Neural progenitor cell (in vitro differentiated cells): ENCODE measurements around the gene PATE4. TPM values are rescaled to one million over a fixed set of nuclear protein-coding genes. Genes with fewer than 3 reads are reported as not detected.
A peak's percentile ranks its signal among the peaks of the same experiment; 100 is the strongest.

ENCODE experiments used
- DNase-seq: peaks from one replicate; pipeline ENCODE4 v3.0.0-alpha.2; 2016; ENCODE audit warnings: low spot score
- H2AFZ ChIP-seq: fragments of 200-600 bp; sonication (generic); replicated peaks from 2 replicates; pipeline ENCODE4 v1.6.1; 2016; ENCODE audit warnings: antibody characterized with exemption
- H3F3A ChIP-seq: fragments of 200-600 bp; sonication (generic); 2 replicates; pipeline ENCODE4 v1.6.1; 2016; ENCODE audit warnings: antibody characterized with exemption, low read depth
- H3K27ac ChIP-seq: fragments of 200-600 bp; sonication (generic); 2 replicates; pipeline ENCODE4 v1.5.1; 2016; ENCODE audit warnings: mild to moderate bottlenecking
- H3K27me3 ChIP-seq: fragments of 200-600 bp; sonication (generic); 2 replicates; pipeline ENCODE4 v1.6.1; 2016; ENCODE audit warnings: mild to moderate bottlenecking, moderate library complexity
- H3K36me3 ChIP-seq: fragments of 200-600 bp; sonication (generic); 2 replicates; pipeline ENCODE4 v1.5.1; 2016
- H3K4me1 ChIP-seq: fragments of 200-600 bp; sonication (generic); 2 replicates; pipeline ENCODE4 v1.6.1; 2016; ENCODE audit warnings: mixed run types
- H3K4me2 ChIP-seq: fragments of 200-600 bp; sonication (generic); 2 replicates; pipeline ENCODE4 v1.6.1; 2016
- H3K4me3 ChIP-seq: fragments of 200-600 bp; sonication (generic); 2 replicates; pipeline ENCODE4 v1.5.1; 2016
- H3K79me2 ChIP-seq: fragments of 200-600 bp; sonication (generic); 2 replicates; pipeline ENCODE4 v1.6.1; 2016; ENCODE audit warnings: low read depth
- H3K9ac ChIP-seq: fragments of 200-600 bp; sonication (generic); 2 replicates; pipeline ENCODE4 v1.6.1; 2016
- H3K9me3 ChIP-seq: fragments of 200-600 bp; sonication (generic); 2 replicates; pipeline ENCODE4 v1.5.1; 2016; ENCODE audit warnings: low read depth
- H4K20me1 ChIP-seq: fragments of 200-600 bp; sonication (generic); 2 replicates; pipeline ENCODE4 v1.6.1; 2016; ENCODE audit warnings: low read depth
- H3K27ac Mint-ChIP-seq: 3 replicates; pipeline ENCODE4 v1.8.0; 2021; ENCODE audit warnings: mixed read lengths
- H3K27me3 Mint-ChIP-seq: 2 replicates; pipeline ENCODE4 v1.8.0; 2022; ENCODE audit warnings: low read depth, mild to moderate bottlenecking, inconsistent platforms, moderate library complexity, mixed read lengths; ENCODE audit not compliant: insufficient read depth
- H3K36me3 Mint-ChIP-seq: 3 replicates; pipeline ENCODE4 v1.8.0; 2021; ENCODE audit warnings: mixed read lengths
- H3K4me1 Mint-ChIP-seq: 3 replicates; pipeline ENCODE4 v1.8.0; 2021; ENCODE audit warnings: mixed read lengths
- H3K4me3 Mint-ChIP-seq: 3 replicates; pipeline ENCODE4 v1.8.0; 2021; ENCODE audit warnings: mild to moderate bottlenecking, moderate library complexity, mixed read lengths
- H3K9me3 Mint-ChIP-seq: 3 replicates; pipeline ENCODE4 v1.8.0; 2020; ENCODE audit warnings: mixed read lengths
- CTCF ChIP-seq: fragments of 200-600 bp; sonication (generic); IDR thresholded peaks from 2 replicates; pipeline ENCODE4 v1.5.1; 2017; ENCODE audit warnings: antibody characterized with exemption, mild to moderate bottlenecking
- EZH2 ChIP-seq: fragments of 200-600 bp; sonication (generic); IDR thresholded peaks from 2 replicates; pipeline ENCODE4 v1.6.1; 2017; ENCODE audit warnings: antibody characterized with exemption, mild to moderate bottlenecking, moderate library complexity
- EZH2phosphoT487 ChIP-seq: fragments of 200-600 bp; sonication (generic); IDR thresholded peaks from 2 replicates; pipeline ENCODE4 v1.6.1; 2017; ENCODE audit warnings: antibody characterized with exemption
- total RNA-seq: library from RNA; depleted of rRNA; stranded (reverse); fragments of >200 nt; gene quantifications from 2 replicates; pipeline ENCODE4 v1.2.3, GENCODE V29; 2015; ENCODE audit warnings: low replicate concordance

The PATE4 gene
- total RNA-seq, 1 donor from 2014 or later, result not detected

GRCh38 chr11:125871391-125872137 lies 38.4 kb downstream of the PATE4 start:
- H3K9me3 ChIP-seq, result no peaks in the 10 kb centered on the region
- peak; percentile 78 for DNase-seq
- H3K27me3 Mint-ChIP-seq, result peaks cover 4% of the 10 kb centered on the region
- no peak overlapping the region for H3K4me3 ChIP-seq
- TF ChIP-seq EZH2 (no peak), CTCF (peak; percentile 75), EZH2phosphoT487 (no peak)
- no peak overlapping the region for H3K27ac Mint-ChIP-seq
- no peak overlapping the region for H3K4me3 Mint-ChIP-seq
- H3K27ac ChIP-seq, result no peak overlapping the region
- no peak overlapping the region for H3K4me2 ChIP-seq
- no peaks in the 10 kb centered on the region for H3K27me3 ChIP-seq
- H3F3A ChIP-seq, result no peaks in the 10 kb centered on the region
- H3K4me1 Mint-ChIP-seq, result peaks cover 2% of the 10 kb centered on the region
- no peaks in the 10 kb centered on the region for H3K9me3 Mint-ChIP-seq
- H2AFZ ChIP-seq, result no peak overlapping the region
- H3K4me1 ChIP-seq, result peaks cover 8% of the 10 kb centered on the region
- no peaks in the 10 kb centered on the region for H3K79me2 ChIP-seq
- H4K20me1 ChIP-seq, result no peaks in the 10 kb centered on the region
- no peaks in the 10 kb centered on the region for H3K36me3 Mint-ChIP-seq
- H3K36me3 ChIP-seq, result no peaks in the 10 kb centered on the region
- H3K9ac ChIP-seq, result no peak overlapping the region

- TF ChIP-seq EZH2phosphoT487 (no peak), EZH2 (no peak), CTCF (no peak)
- no peak overlapping the region for H3K4me3 Mint-ChIP-seq
- H3K9me3 Mint-ChIP-seq, result no peaks in the 10 kb centered on the region
Observed at GRCh38 chr11:125872138-125872491, 39.0 kb downstream of the PATE4 start.

GRCh38 chr11:125873881-125874555 lies 40.9 kb downstream of the PATE4 start:
- Histone ChIP-seq H3K4me2 (peak overlapping the region; percentile 65), H3F3A (no peaks in the 10 kb centered on the region), H3K36me3 (no peaks in the 10 kb centered on the region), H3K9me3 (no peaks in the 10 kb centered on the region), H3K79me2 (no peaks in the 10 kb centered on the region), H3K4me3 (peak overlapping the region; percentile 33), H2AFZ (peak overlapping the region; percentile 35), H3K27ac (no peak overlapping the region), H4K20me1 (no peaks in the 10 kb centered on the region), H3K4me1 (peaks cover under 1% of the 10 kb centered on the region), H3K27me3 (peaks cover 7% of the 10 kb centered on the region), H3K9ac (no peak overlapping the region)
- Mint-ChIP-seq H3K4me3 (no peak overlapping the region), H3K9me3 (no peaks in the 10 kb centered on the region), H3K27me3 (peaks cover 5% of the 10 kb centered on the region), H3K4me1 (peaks cover 2% of the 10 kb centered on the region), H3K36me3 (no peaks in the 10 kb centered on the region), H3K27ac (no peak overlapping the region)
- DNase-seq, result peak; percentile 11
- TF ChIP-seq EZH2 (no peak), EZH2phosphoT487 (no peak), CTCF (no peak)

More at GRCh38 chr11:125872138-125872491, 39.0 kb downstream of the PATE4 start:
- no peaks in the 10 kb centered on the region for H3F3A ChIP-seq
- H3K27ac Mint-ChIP-seq, result no peak overlapping the region
- no peaks in the 10 kb centered on the region for H3K36me3 Mint-ChIP-seq
- no peak overlapping the region for H2AFZ ChIP-seq
- H3K27me3 ChIP-seq, result no peaks in the 10 kb centered on the region
- H3K79me2 ChIP-seq, result no peaks in the 10 kb centered on the region
- no peak overlapping the region for H3K9ac ChIP-seq
- H3K9me3 ChIP-seq, result no peaks in the 10 kb centered on the region
- no peak overlapping the region for H3K27ac ChIP-seq
- H3K4me2 ChIP-seq, result no peak overlapping the region
- H3K4me3 ChIP-seq, result no peak overlapping the region
- no peaks in the 10 kb centered on the region for H4K20me1 ChIP-seq
- no peaks in the 10 kb centered on the region for H3K36me3 ChIP-seq
- H3K4me1 Mint-ChIP-seq, result peaks cover 2% of the 10 kb centered on the region
- H3K27me3 Mint-ChIP-seq, result peaks cover 5% of the 10 kb centered on the region
- DNase-seq, result no peak
- H3K4me1 ChIP-seq, result peaks cover 8% of the 10 kb centered on the region
